HepG2 (cell line): Measurements from ENCODE around the gene SEC14L5. TPM values are rescaled to one million over a fixed set of nuclear protein-coding genes. Genes with fewer than 3 reads are reported as not detected.

Experiments
- BATF2 ChIP-seq: sonication (generic); formaldehyde crosslinking; IDR thresholded peaks from 2 replicates; pipeline ENCODE4 v1.8.0; 2022; ENCODE audit warnings: mild to moderate bottlenecking, missing genetic modification reagents, moderate library complexity
- ELK4 ChIP-seq: sonication (generic); formaldehyde crosslinking; IDR thresholded peaks from 2 replicates; pipeline ENCODE4 v1.9.0; 2021; ENCODE audit warnings: missing genetic modification reagents, borderline replicate concordance
- FOXK1 ChIP-seq: sonication (generic); formaldehyde crosslinking; IDR thresholded peaks from 2 replicates; pipeline ENCODE4 v1.4.0; 2020; ENCODE audit warnings: low read depth, missing genetic modification reagents, borderline replicate concordance
- GLMP ChIP-seq: sonication (generic); formaldehyde crosslinking; IDR thresholded peaks from 2 replicates; pipeline ENCODE4 v1.9.0; 2021; ENCODE audit warnings: missing genetic modification reagents, mild to moderate bottlenecking, borderline replicate concordance
- HDAC2 ChIP-seq: sonication (generic); formaldehyde crosslinking; IDR thresholded peaks from 2 replicates; pipeline ENCODE4 v1.4.0; 2020; ENCODE audit warnings: missing genetic modification reagents
- KDM6A ChIP-seq: IDR thresholded peaks from 2 replicates; pipeline ENCODE4 v1.6.1; 2016; ENCODE audit warnings: low read depth
- MTA3 ChIP-seq: sonication (generic); formaldehyde crosslinking; IDR thresholded peaks from 2 replicates; pipeline ENCODE4 v1.4.0; 2020; ENCODE audit warnings: missing genetic modification reagents
- NR2C2 ChIP-seq: sonication (generic); formaldehyde crosslinking; IDR thresholded peaks from 2 replicates; pipeline ENCODE4 v1.4.0; 2020; ENCODE audit warnings: missing genetic modification reagents, mild to moderate bottlenecking, moderate library complexity, borderline replicate concordance
- POLR2G ChIP-seq: fragments of 200-400 bp; formaldehyde crosslinking; IDR thresholded peaks from 2 replicates; pipeline ENCODE4 v1.6.1; 2018; ENCODE audit warnings: mild to moderate bottlenecking, low read depth, low read length, moderate library complexity
- RFX5 ChIP-seq: IDR thresholded peaks from 2 replicates; pipeline ENCODE4 v1.6.1; 2011; ENCODE audit warnings: low read depth, low read length, improper control_type of control experiment
- RNF2 ChIP-seq: fragments of 450-650 bp; conservative IDR thresholded peaks from 2 replicates; pipeline ENCODE4 v1.6.1; 2016; ENCODE audit warnings: low read depth
- SATB2 ChIP-seq: sonication (generic); formaldehyde crosslinking; IDR thresholded peaks from 2 replicates; pipeline ENCODE4 v1.5.0; 2020; ENCODE audit warnings: missing genetic modification reagents
- TSC22D2 ChIP-seq: sonication (generic); formaldehyde crosslinking; IDR thresholded peaks from 2 replicates; pipeline ENCODE4 v1.5.1; 2020; ENCODE audit warnings: missing genetic modification reagents, mild to moderate bottlenecking, borderline replicate concordance
- YEATS4 ChIP-seq: sonication (generic); formaldehyde crosslinking; IDR thresholded peaks from 2 replicates; pipeline ENCODE4 v1.4.0; 2020; ENCODE audit warnings: missing genetic modification reagents, borderline replicate concordance
- ZBTB38 ChIP-seq: sonication (generic); formaldehyde crosslinking; IDR thresholded peaks from 2 replicates; pipeline ENCODE4 v1.5.1; 2020; ENCODE audit warnings: mild to moderate bottlenecking, missing genetic modification reagents
- ZEB1 ChIP-seq: IDR thresholded peaks from 2 replicates; pipeline ENCODE4 v1.6.1; 2012; ENCODE audit warnings: mild to moderate bottlenecking, low read depth, inconsistent platforms; ENCODE audit not compliant: insufficient replicate concordance
- ZNF264 ChIP-seq: sonication (generic); formaldehyde crosslinking; IDR thresholded peaks from 2 replicates; pipeline ENCODE4 v1.4.0; 2020; ENCODE audit warnings: missing genetic modification reagents
- ZNF382 ChIP-seq: sonication (generic); formaldehyde crosslinking; IDR thresholded peaks from 2 replicates; pipeline ENCODE4 v1.5.0; 2020; ENCODE audit warnings: missing genetic modification reagents, mild to moderate bottlenecking, borderline replicate concordance
- ZNF460 ChIP-seq: sonication (generic); formaldehyde crosslinking; IDR thresholded peaks from 2 replicates; pipeline ENCODE4 v1.5.1; 2020; ENCODE audit warnings: missing genetic modification reagents, mild to moderate bottlenecking, borderline replicate concordance
- ZNF547 ChIP-seq: sonication (generic); formaldehyde crosslinking; IDR thresholded peaks from 2 replicates; pipeline ENCODE4 v1.5.1; 2020; ENCODE audit warnings: mild to moderate bottlenecking, missing genetic modification reagents
- ZNF629 ChIP-seq: sonication (generic); formaldehyde crosslinking; conservative IDR thresholded peaks from 2 replicates; pipeline ENCODE4 v1.5.0; 2020; ENCODE audit warnings: missing genetic modification reagents
- ZNF790 ChIP-seq: sonication (generic); formaldehyde crosslinking; IDR thresholded peaks from 2 replicates; pipeline ENCODE4 v1.8.0; 2022; ENCODE audit warnings: missing genetic modification reagents, mild to moderate bottlenecking, borderline replicate concordance
- polyA plus RNA-seq, 8 experiments: library from polyadenylated mRNA; depleted of rRNA in 3 of 8; stranded (reverse) in 7 of 8; unstranded in 1 of 8; fragments of >200 nt; fragmentation: Illumina TruSeq in 4 of 8; extraction: Trizol in 4 of 8; gene quantifications; 2 replicates each; pipeline versions ENCODE4 v1.2.1 to v1.2.3, GENCODE V29; 2011 to 2016; ENCODE audit warnings: low read depth in 4 of 8, missing spikeins in 1 of 8, mixed read lengths in 1 of 8; ENCODE audit not compliant: insufficient read depth in 1 of 8
- total RNA-seq, 5 experiments: library from RNA; depleted of rRNA; stranded (reverse); fragments of >200 nt; fragmentation: Illumina TruSeq; extraction: Trizol; gene quantifications; 2 replicates each; pipeline ENCODE4 v1.2.3, GENCODE V29; 2016; ENCODE audit warnings: low read depth in 1 of 5
- TF ChIP-seq, protein P1 (sequence below): sonication (generic); formaldehyde crosslinking; IDR thresholded peaks from 2 replicates; pipeline ENCODE4 v1.8.0; 2022; ENCODE audit warnings: low read depth, missing genetic modification reagents
- TF ChIP-seq, protein P2 (sequence below): sonication (generic); formaldehyde crosslinking; IDR thresholded peaks from 2 replicates; pipeline ENCODE4 v1.5.0; 2020; ENCODE audit warnings: missing genetic modification reagents

The SEC14L5 gene
- total and polyA plus RNA-seq, 2 of the 13 experiments (the other 11 are each of a cell fraction or from before 2014, with no cell fraction given), result 0.40 to 0.42 TPM

DNA sequence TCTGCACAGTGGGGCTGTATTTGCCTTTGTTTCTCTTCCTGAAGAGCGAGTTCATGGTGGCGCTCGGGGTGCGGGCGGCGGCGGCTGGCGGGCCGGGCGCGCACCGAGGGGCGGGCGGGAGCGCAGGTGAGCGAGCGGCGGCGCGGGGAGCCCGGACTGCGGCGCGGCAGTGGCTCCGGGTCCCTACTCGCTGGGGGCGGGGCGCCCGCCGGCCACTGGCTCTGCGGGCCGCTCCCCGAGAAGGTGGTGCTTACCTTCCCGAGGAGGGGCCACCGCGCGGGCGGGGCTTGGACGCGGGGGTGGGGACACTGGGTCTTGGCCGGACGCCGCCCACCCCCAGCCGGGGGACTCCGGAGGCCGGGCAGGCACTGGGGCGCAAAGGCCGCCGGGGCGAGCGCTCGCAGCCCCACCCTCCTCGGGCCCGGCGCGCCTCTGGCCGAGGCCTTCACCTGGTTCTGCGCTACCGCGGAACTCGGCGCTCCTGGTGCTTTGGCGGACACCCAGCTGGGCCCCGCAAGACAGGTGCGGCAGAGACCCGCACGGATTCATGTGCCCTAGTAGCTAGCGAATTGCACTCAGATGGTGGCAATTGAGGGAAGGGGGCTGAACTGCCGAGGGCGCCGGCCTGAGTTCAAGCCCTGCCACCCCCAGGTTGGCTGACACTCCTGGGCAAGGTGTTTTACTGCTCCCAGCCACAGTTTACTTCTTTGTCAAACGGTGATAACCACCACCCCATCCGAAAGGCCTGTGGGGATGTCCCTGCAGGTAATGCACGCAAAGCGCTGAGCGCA is 20.9 kb upstream of the SEC14L5 start, which contains the start of gene PPL (continued):
- TF ChIP-seq BATF2 (CRISPR knock-in tag) (no peak), KDM6A (CRISPR knock-in tag) (no peak), ZNF460 (CRISPR knock-in tag) (no peak), NR2C2 (peak; percentile 43; the same call in 1 of the 2 replicates), TSC22D2 (no peak; the same call in 1 of the 2 replicates), GLMP (CRISPR knock-in tag) (no peak), ZNF790 (0 out of 2 replicates have a peak, but pooled peaks have one; percentile 37), ZNF264 (CRISPR knock-in tag) (no peak), POLR2G (peak; percentile 75), ELK4 (CRISPR knock-in tag) (no peak), YEATS4 (peak; percentile 77; the same call in 1 of the 2 replicates), ZNF382 (CRISPR knock-in tag) (no peak), RFX5 (no peak), SATB2 (CRISPR knock-in tag) (no peak), ZEB1 (no peak), ZBTB38 (CRISPR knock-in tag) (peak; percentile 82), ZNF547 (CRISPR knock-in tag) (no peak), RNF2 (peak; percentile 48; the same call in 1 of the 2 replicates), ZNF629 (CRISPR knock-in tag) (no peak), MTA3 (CRISPR knock-in tag) (no peak), HDAC2 (peak; percentile 62), FOXK1 (CRISPR knock-in tag) (no peak)
- TF ChIP-seq, protein P1, sequence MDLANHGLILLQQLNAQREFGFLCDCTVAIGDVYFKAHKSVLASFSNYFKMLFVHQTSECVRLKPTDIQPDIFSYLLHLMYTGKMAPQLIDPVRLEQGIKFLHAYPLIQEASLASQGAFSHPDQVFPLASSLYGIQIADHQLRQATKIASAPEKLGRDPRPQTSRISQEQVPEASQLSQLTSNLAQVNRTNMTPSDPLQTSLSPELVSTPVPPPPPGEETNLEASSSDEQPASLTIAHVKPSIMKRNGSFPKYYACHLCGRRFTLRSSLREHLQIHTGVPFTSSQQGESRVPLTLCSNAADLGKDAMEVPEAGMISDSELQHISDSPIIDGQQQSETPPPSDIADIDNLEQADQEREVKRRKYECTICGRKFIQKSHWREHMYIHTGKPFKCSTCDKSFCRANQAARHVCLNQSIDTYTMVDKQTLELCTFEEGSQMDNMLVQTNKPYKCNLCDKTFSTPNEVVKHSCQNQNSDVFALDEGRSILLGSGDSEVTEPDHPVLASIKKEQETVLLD, result peak; percentile 59; the same call in 1 of the 2 replicates
- TF ChIP-seq, protein P2, sequence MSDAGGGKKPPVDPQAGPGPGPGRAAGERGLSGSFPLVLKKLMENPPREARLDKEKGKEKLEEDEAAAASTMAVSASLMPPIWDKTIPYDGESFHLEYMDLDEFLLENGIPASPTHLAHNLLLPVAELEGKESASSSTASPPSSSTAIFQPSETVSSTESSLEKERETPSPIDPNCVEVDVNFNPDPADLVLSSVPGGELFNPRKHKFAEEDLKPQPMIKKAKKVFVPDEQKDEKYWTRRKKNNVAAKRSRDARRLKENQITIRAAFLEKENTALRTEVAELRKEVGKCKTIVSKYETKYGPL (CRISPR knock-in tag), result no peak
